Measurements from ENCODE around the gene NCBP1. TPM values are rescaled to one million over a fixed set of nuclear protein-coding genes. Genes with fewer than 3 reads are reported as not detected.

NCBP1 gene
- total RNA-seq, 2 donors from 2014 or later = 16.1 to 28.7 TPM

- Histone ChIP-seq H3K36me3 (no peaks in the 10 kb centered on the region), H3K27ac (no peak overlapping the region), H3K4me1 (ENCODE audit: control insufficient read depth in 1 of 2, low read depth in 2 of 2) (no peaks in the 10 kb centered on the region), H3K27me3 (replicated peaks; ENCODE audit: insufficient read depth) (no peaks in the 10 kb centered on the region), H3K9me3 (no peaks in the 10 kb centered on the region), H3K4me3 (no peak overlapping the region)
- DNase-seq (ENCODE audit: low spot score) (no peak), ATAC-seq (ENCODE audit: insufficient number of reproducible peaks, low FRiP score, low read depth) (no peak)
- TF ChIP-seq CTCF (IDR thresholded peaks at IDR 0.05) = no peak
Observed at GRCh38 chr9:97711223-97711626, 77.6 kb downstream of the NCBP1 start.

GRCh38 chr9:97714435-97714834, 80.8 kb downstream of the NCBP1 start:
- DNase-seq (ENCODE audit: low spot score) = no peak
- Histone ChIP-seq H3K9me3 (no peaks in the 10 kb centered on the region), H3K27me3 (replicated peaks; ENCODE audit: insufficient read depth) (no peaks in the 10 kb centered on the region), H3K36me3 (no peaks in the 10 kb centered on the region), H3K27ac (no peak overlapping the region), H3K4me3 (no peak overlapping the region), H3K4me1 (ENCODE audit: control insufficient read depth in 1 of 2, low read depth in 2 of 2) (no peaks in the 10 kb centered on the region)
- no peak for ATAC-seq (ENCODE audit: insufficient number of reproducible peaks, low FRiP score, low read depth)
- TF ChIP-seq CTCF (IDR thresholded peaks at IDR 0.05) = no peak

- no peaks in the 10 kb centered on the region for H3K27me3 ChIP-seq (replicated peaks; ENCODE audit: insufficient read depth)
- H3K9me3 ChIP-seq = no peaks in the 10 kb centered on the region
- no peak for DNase-seq (ENCODE audit: low spot score)
- no peak for ATAC-seq (ENCODE audit: insufficient number of reproducible peaks, low FRiP score, low read depth)
- no peaks in the 10 kb centered on the region for H3K4me1 ChIP-seq (ENCODE audit: control insufficient read depth in 1 of 2, low read depth in 2 of 2)
- TF ChIP-seq CTCF (IDR thresholded peaks at IDR 0.05) = no peak
- H3K4me3 ChIP-seq = no peak overlapping the region
- H3K27ac ChIP-seq = no peak overlapping the region
- no peaks in the 10 kb centered on the region for H3K36me3 ChIP-seq
Observed at GRCh38 chr9:97717866-97718265, 84.2 kb downstream of the NCBP1 start.

DNA sequence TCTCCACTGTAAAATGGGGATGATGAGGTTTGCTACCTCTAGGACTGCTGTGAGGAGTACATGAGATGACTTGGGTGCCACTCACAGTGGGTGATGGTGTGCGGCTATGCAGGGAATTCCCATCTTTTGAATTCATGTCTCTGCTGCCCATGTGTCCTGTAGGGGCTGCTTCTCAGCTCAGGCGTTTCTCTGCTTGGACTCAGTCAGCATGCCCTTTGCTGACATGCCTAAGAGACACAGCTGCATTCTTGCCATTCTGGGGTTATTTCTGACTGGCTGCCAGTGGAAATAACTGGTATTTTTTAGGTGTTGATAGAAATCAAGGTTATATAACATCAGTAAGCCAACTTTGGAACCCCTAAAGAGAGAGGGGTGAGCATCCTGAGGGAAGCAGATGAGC, 87.8 kb downstream of the NCBP1 start:
- Histone ChIP-seq H3K9me3 (no peaks in the 10 kb centered on the region), H3K36me3 (no peaks in the 10 kb centered on the region), H3K4me1 (ENCODE audit: control insufficient read depth in 1 of 2, low read depth in 2 of 2) (no peaks in the 10 kb centered on the region), H3K27ac (no peak overlapping the region), H3K27me3 (replicated peaks; ENCODE audit: insufficient read depth) (no peaks in the 10 kb centered on the region), H3K4me3 (no peak overlapping the region)
- ATAC-seq (ENCODE audit: insufficient number of reproducible peaks, low FRiP score, low read depth) (no peak), DNase-seq (ENCODE audit: low spot score) (no peak)
- no peak for TF ChIP-seq CTCF (IDR thresholded peaks at IDR 0.05)

- no peaks in the 10 kb centered on the region for H3K36me3 ChIP-seq
- H3K4me3 ChIP-seq = no peak overlapping the region
- no peak overlapping the region for H3K27ac ChIP-seq
- no peaks in the 10 kb centered on the region for H3K9me3 ChIP-seq
- DNase-seq (ENCODE audit: low spot score) (no peak), ATAC-seq (ENCODE audit: insufficient number of reproducible peaks, low FRiP score, low read depth) (no peak)
- TF ChIP-seq CTCF (IDR thresholded peaks at IDR 0.05) = no peak
- H3K27me3 ChIP-seq (replicated peaks; ENCODE audit: insufficient read depth) = no peaks in the 10 kb centered on the region
- H3K4me1 ChIP-seq (ENCODE audit: control insufficient read depth in 1 of 2, low read depth in 2 of 2) = no peaks in the 10 kb centered on the region
Observed at GRCh38 chr9:97722331-97722730, 88.7 kb downstream of the NCBP1 start.

Other genes starting within 250 kb of the NCBP1 start
- 10 to 100 TPM; 13.9 to 16.2 TPM for gene TDRD7, start 221.7 kb upstream of the NCBP1 start, total RNA-seq
- gene TMOD1, start 132.2 kb upstream of the NCBP1 start, total RNA-seq = 10 to 100 TPM; 44.0 to 77.6 TPM
- gene TSTD2, start 453 bp upstream of the NCBP1 start, total RNA-seq = 10 to 100 TPM; 13.1 to 51.4 TPM
- 10 to 100 TPM; 15.0 to 23.2 TPM for gene XPA, start 63.5 kb downstream of the NCBP1 start, total RNA-seq
- under 1 TPM; 0.21 to 0.68 TPM for gene FOXE1, start 219.4 kb downstream of the NCBP1 start, total RNA-seq

Data from thoracic aorta (tissue), 2 donors.